Measurements from ENCODE around the gene PLCG2.
"Not testable (repeated sequence)": the region's sequence is repeated elsewhere in the genome, so short reads cannot be mapped to it uniquely, and the experiment has no call there.

PLCG2 gene

DNA sequence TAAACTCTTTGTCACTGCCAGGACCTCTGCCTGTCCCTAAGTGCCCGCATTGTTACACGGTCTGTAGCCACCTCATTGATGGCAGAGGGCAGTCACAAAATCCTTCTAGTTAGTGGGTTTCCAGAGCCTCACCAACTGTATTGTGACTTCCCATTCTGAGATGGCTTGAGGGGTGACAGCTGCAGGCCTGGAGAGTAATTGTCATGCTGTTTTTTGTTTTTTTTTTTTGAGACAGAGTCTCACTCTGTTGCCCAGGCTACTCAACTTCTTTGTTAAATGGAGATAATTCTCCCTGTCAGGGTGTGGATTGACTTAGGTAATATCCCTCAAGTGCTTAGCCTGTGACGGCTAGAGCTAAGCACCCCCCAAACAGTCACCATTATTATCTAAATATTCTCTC, 154.3 kb downstream of the PLCG2 start:
- TF ChIP-seq CTCF (IDR thresholded peaks at IDR 0.05; ENCODE audit: unreplicated experiment in 3 of 3) = no peak
- Mint-ChIP-seq H3K27me3 (ENCODE audit: low read depth) (peaks cover 17% of the 10 kb centered on the region), H3K4me3 (no peak overlapping the region), H3K9me3 (no peaks in the 10 kb centered on the region), H3K27ac (no peak overlapping the region), H3K36me3 (ENCODE audit: low read depth) (no peaks in the 10 kb centered on the region), H3K4me1 (no peaks in the 10 kb centered on the region)

- not testable (repeated sequence) for H3K4me1 Mint-ChIP-seq; H3K36me3 Mint-ChIP-seq (ENCODE audit: low read depth); H3K9me3 Mint-ChIP-seq; H3K4me3 Mint-ChIP-seq; H3K27ac Mint-ChIP-seq
- H3K27me3 Mint-ChIP-seq (ENCODE audit: low read depth) = peaks cover 17% of the 10 kb centered on the region
Measured at GRCh38 chr16:81934711-81935110, 155.6 kb downstream of the PLCG2 start.

DNA sequence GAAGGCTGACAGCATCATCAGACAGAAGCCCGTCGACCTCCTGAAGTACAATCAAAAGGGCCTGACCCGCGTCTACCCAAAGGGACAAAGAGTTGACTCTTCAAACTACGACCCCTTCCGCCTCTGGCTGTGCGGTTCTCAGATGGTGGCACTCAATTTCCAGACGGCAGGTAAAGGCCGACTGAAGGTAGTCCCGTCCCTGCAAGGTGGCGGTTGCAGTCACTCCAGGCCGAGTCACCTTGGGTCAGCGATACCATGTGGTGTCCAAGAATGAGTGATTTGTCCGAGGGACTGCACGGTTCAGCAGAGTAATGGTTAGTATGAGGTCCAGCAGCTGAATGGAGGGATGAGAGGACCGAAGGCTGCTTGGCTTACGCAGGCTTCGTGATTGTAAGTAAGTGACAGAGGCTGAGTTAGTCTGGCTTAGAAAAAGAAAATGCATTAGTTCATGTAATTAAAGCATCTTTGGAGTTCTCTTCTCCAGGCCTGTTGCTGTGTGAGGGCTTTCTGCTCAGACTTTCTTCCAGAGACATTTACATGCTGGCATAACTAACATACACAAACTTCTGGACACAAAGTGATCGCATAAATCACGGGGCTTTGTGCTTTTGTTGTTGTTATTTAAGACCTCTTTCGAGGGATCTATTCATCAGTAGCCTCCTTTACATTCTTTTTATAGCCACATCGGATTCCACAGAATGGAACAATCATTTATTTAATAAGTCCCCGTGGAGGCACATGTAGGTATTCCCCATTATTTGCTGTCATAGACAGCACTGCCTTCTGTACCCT, 157.3 kb downstream of the PLCG2 start:
- Mint-ChIP-seq H3K27me3 (ENCODE audit: low read depth) (peaks cover 17% of the 10 kb centered on the region), H3K4me3 (no peak overlapping the region)
- TF ChIP-seq CTCF (IDR thresholded peaks at IDR 0.05; ENCODE audit: unreplicated experiment in 3 of 3) = no peak

GRCh38 chr16:81937305-81938038, 158.4 kb downstream of the PLCG2 start:
- Mint-ChIP-seq H3K4me3 (no peak overlapping the region), H3K27me3 (ENCODE audit: low read depth) (peaks cover 17% of the 10 kb centered on the region), H3K27ac (no peak overlapping the region), H3K36me3 (ENCODE audit: low read depth) (no peaks in the 10 kb centered on the region), H3K9me3 (no peaks in the 10 kb centered on the region), H3K4me1 (peaks cover 6% of the 10 kb centered on the region)
- TF ChIP-seq CTCF (IDR thresholded peaks at IDR 0.05; ENCODE audit: unreplicated experiment in 3 of 3) = no peak

More for the DNA sequence above, 157.3 kb downstream of the PLCG2 start:
- Mint-ChIP-seq H3K36me3 (ENCODE audit: low read depth) (no peaks in the 10 kb centered on the region), H3K27ac (no peak overlapping the region), H3K4me1 (peaks cover 6% of the 10 kb centered on the region), H3K9me3 (no peaks in the 10 kb centered on the region)

GRCh38 chr16:81938326-81939163, 159.5 kb downstream of the PLCG2 start:
- TF ChIP-seq CTCF (IDR thresholded peaks at IDR 0.05; ENCODE audit: unreplicated experiment in 3 of 3) = no peak
- peaks cover 17% of the 10 kb centered on the region for H3K27me3 Mint-ChIP-seq (ENCODE audit: low read depth)
- H3K36me3 Mint-ChIP-seq (ENCODE audit: low read depth) = no peaks in the 10 kb centered on the region
- no peak overlapping the region for H3K27ac Mint-ChIP-seq
- H3K9me3 Mint-ChIP-seq = no peaks in the 10 kb centered on the region
- H3K4me1 Mint-ChIP-seq = peaks cover 6% of the 10 kb centered on the region
- no peak overlapping the region for H3K4me3 Mint-ChIP-seq
